NB4 (cell line): Measurements from ENCODE around the gene SHH.
A peak's percentile ranks its signal among the peaks of the same experiment; 100 is the strongest.

ENCODE experiments used
- DNase-seq: peaks from one replicate; pipeline ENCODE4 v3.0.0; 2010; ENCODE audit warnings: low read depth
- H3K4me3 ChIP-seq: one replicate; pipeline ENCODE4 v1.5.1; 2011; ENCODE audit warnings: mild to moderate bottlenecking, low read depth, low read length, moderate library complexity
- MYC ChIP-seq: IDR thresholded peaks from 2 replicates; pipeline ENCODE4 v1.6.1; 2011; ENCODE audit warnings: low read depth, low read length
- POLR2A ChIP-seq: IDR thresholded peaks from 2 replicates; pipeline ENCODE4 v1.6.1; 2011; ENCODE audit warnings: mild to moderate bottlenecking; ENCODE audit not compliant: insufficient read length; ENCODE audit errors: extremely low read depth
- TF ChIP-seq, protein P1 (sequence below): IDR thresholded peaks from one replicate; pipeline ENCODE4 v1.5.1; 2012; ENCODE audit warnings: low read depth, low read length
- TF ChIP-seq, protein P2 (sequence below): IDR thresholded peaks from 2 replicates; pipeline ENCODE4 v1.6.1; 2011; ENCODE audit warnings: low read depth, low read length

SHH gene

DNA sequence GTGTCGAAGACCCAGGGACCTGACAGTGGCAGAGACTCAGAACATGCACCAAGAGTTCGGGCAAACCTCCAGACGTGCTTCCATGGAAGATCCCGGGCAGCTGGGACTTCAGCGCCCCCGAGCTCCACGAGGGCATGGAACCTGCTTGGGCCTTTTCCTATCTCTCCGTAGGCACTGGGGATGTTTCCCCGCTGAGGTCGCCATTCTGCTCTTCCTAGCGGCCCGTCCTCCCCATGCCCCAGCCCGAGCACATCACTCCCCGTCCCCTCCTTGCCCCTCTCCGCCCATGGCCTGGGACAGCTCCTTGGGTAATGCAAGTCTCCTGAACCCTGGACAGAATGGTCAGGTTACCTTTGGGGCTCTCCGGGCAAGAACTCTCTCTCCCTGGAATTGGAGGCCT lies 32.3 kb upstream of the SHH start:
- H3K4me3 ChIP-seq, result no peak overlapping the region
- no peak for DNase-seq
- TF ChIP-seq, protein P1, sequence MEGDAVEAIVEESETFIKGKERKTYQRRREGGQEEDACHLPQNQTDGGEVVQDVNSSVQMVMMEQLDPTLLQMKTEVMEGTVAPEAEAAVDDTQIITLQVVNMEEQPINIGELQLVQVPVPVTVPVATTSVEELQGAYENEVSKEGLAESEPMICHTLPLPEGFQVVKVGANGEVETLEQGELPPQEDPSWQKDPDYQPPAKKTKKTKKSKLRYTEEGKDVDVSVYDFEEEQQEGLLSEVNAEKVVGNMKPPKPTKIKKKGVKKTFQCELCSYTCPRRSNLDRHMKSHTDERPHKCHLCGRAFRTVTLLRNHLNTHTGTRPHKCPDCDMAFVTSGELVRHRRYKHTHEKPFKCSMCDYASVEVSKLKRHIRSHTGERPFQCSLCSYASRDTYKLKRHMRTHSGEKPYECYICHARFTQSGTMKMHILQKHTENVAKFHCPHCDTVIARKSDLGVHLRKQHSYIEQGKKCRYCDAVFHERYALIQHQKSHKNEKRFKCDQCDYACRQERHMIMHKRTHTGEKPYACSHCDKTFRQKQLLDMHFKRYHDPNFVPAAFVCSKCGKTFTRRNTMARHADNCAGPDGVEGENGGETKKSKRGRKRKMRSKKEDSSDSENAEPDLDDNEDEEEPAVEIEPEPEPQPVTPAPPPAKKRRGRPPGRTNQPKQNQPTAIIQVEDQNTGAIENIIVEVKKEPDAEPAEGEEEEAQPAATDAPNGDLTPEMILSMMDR, result no peak
- TF ChIP-seq MYC (no peak), POLR2A (no peak)
- TF ChIP-seq, protein P2, sequence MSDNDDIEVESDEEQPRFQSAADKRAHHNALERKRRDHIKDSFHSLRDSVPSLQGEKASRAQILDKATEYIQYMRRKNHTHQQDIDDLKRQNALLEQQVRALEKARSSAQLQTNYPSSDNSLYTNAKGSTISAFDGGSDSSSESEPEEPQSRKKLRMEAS, result no peak

DNA sequence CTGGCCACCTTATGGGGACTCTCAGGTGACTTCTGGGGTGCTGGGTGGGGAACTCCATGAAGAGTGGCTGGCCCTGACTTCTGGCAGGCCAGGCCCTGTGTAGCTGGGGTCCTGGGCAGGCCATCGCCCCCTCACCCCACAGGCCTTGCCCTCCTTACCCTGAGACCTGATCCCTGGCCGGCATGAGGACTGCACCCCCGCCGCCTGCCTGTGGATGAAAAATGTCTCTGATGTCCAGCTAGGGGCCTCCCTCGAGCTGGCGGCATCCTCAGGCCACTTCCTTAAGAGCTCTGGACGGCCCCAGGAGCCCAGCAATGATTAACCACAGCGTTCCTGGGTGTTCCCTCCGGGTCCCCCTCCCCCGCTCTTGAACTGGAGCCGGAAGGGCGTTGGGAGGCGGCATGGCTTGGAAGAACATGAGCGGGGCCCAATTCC lies 31.8 kb upstream of the SHH start:
- H3K4me3 ChIP-seq, result no peak overlapping the region
- no peak for DNase-seq
- TF ChIP-seq, protein P1, result no peak
- TF ChIP-seq POLR2A (no peak), MYC (no peak)
- TF ChIP-seq, protein P2, result no peak

DNA sequence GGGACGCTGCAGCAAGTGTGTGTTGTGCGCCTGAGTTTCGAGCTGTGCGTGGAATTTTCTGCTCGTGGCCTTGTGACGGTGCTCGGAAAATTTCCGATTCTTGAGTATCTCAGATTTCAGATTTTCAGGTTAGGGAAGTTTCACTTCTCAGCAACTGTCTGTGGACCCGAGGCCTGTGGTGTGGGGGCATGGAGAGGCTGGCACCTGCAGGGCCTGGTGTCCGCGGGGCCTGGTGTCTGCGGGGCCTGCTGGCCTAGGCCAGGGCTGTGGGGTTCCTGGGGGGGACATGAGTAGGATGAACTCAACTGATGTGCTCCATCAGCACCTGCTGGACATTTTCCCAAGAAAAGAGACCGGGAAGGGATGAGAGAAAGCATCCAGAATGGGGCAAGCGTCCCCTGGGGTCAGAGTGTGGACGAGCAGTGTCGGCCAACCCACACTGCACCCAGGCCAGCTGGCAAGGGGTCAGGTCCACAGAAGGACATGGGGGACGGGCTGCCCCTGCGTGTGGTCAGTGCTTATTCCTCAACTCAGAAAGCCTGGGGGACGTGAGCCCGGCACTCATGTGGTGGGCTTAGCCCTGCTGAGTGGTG lies 31.3 kb upstream of the SHH start:
- DNase-seq, result no peak
- TF ChIP-seq MYC, result no peak
- TF ChIP-seq, protein P2, result no peak
- TF ChIP-seq, protein P1, result no peak
- no peak for TF ChIP-seq POLR2A
- H3K4me3 ChIP-seq, result no peak overlapping the region

DNA sequence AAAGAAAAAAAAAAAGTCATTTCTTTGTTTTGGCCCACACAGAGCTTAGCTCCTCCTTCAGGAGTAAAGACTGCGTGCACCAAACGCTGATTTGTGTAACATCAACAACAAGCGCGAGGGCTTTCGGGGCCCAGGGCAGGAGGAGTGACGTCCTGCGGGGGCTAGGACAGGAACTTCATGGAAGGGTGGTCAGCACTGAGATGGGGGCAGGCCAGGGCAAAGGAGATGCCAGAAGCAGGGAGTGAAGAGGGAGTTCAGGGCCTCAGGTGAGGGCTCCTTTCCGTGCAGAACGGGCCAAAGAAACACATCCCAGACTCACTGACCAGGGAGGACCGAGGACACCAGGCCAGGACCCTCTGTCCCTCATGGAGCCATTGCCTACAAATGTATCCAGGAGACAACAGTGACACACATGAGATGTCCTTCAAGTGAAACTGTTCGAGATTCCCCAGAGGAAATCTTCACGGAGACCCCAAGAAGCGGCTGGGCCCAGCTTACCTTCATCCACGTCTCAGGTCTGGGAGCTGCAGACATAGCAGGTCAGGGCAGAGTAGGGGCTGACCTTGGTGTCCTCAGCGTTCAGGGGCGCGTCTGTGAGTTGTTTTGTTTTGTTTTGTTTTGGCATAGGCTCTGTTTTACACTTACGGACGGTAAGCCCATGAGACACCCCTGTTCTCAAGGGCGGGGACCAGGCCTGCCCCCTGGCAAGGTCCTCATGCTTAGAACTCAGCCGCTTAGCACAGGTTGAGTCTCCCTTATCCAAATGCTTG lies 30.4 kb upstream of the SHH start:
- TF ChIP-seq, protein P1, result no peak
- no peak for TF ChIP-seq POLR2A
- TF ChIP-seq, protein P2, result no peak
- TF ChIP-seq MYC, result no peak
- H3K4me3 ChIP-seq, result no peak overlapping the region
- no peak for DNase-seq

DNA sequence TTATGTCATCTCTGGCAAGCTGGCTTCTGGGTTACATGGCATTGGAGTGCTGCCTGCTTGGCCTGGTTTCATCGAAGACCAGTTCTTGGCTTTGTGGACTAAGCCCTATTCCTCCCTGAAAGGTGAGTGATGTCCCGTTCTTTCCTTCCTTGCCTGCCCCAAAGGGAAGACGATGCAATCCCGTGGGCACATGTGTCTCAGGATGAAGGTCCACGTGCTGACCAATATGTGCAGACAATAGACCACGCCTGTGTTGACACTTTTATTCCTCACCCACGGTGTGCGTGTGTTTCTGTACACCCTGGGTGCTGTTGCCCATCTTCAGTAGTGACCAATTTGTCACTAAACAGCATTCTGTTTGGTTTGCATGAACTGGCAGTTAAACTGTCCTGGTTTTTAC lies 28.6 kb upstream of the SHH start:
- DNase-seq, result no peak

More for the DNA sequence above, 28.6 kb upstream of the SHH start:
- TF ChIP-seq, protein P1, result no peak
- no peak for TF ChIP-seq POLR2A
- TF ChIP-seq MYC, result no peak
- TF ChIP-seq, protein P2, result 0 out of 2 replicates have a peak, but pooled peaks have one; percentile 12
- no peak overlapping the region for H3K4me3 ChIP-seq
